Neural crest cell (in vitro differentiated cells): ENCODE measurements around the gene PARP6. TPM values are rescaled to one million over a fixed set of nuclear protein-coding genes. Genes with fewer than 3 reads are reported as not detected.

Source experiments
- DNase-seq: peaks from one replicate; pipeline ENCODE4 v3.0.0; 2021; ENCODE audit warnings: low read depth, mixed read lengths, low spot score
- H3K27ac Mint-ChIP-seq: one replicate; pipeline ENCODE4 v1.8.0; 2021; ENCODE audit warnings: mild to moderate bottlenecking, mixed read lengths; ENCODE audit not compliant: unreplicated experiment
- H3K27me3 Mint-ChIP-seq: 2 replicates; pipeline ENCODE4 v1.8.0; 2021; ENCODE audit warnings: low read depth, mild to moderate bottlenecking, mixed read lengths
- H3K36me3 Mint-ChIP-seq: 2 replicates; pipeline ENCODE4 v1.8.0; 2021; ENCODE audit warnings: low read depth, mild to moderate bottlenecking, mixed read lengths
- H3K4me1 Mint-ChIP-seq: 2 replicates; pipeline ENCODE4 v1.8.0; 2021; ENCODE audit warnings: mixed read lengths
- H3K4me3 Mint-ChIP-seq: one replicate; pipeline ENCODE4 v1.8.0; 2021; ENCODE audit warnings: mild to moderate bottlenecking, mixed read lengths
- H3K9me3 Mint-ChIP-seq: 2 replicates; pipeline ENCODE4 v1.8.0; 2021; ENCODE audit warnings: mixed read lengths
- CTCF ChIP-seq: fragments of 200-600 bp; sonication (generic); conservative IDR thresholded peaks from 2 replicates; pipeline ENCODE4 v1.5.0; 2021; ENCODE audit warnings: antibody characterized with exemption, mild to moderate bottlenecking
- total RNA-seq: library from RNA; stranded (reverse); gene quantifications from 2 replicates; pipeline ENCODE4 v1.2.1, GENCODE V29; 2021

The PARP6 gene
- total RNA-seq, 1 donor from 2014 or later = 88.9 TPM

- Mint-ChIP-seq H3K36me3 (no peaks in the 10 kb centered on the region), H3K4me1 (no peaks in the 10 kb centered on the region), H3K9me3 (no peaks in the 10 kb centered on the region), H3K4me3 (no peak overlapping the region), H3K27ac (no peak overlapping the region), H3K27me3 (no peaks in the 10 kb centered on the region)
- no peak for DNase-seq
- TF ChIP-seq CTCF = peak; percentile 63
These were observed 13.7 kb upstream of the PARP6 start for GRCh38 chr15:72285927-72286516.

- H3K36me3 Mint-ChIP-seq = no peaks in the 10 kb centered on the region
- no peak overlapping the region for H3K4me3 Mint-ChIP-seq
- no peak for TF ChIP-seq CTCF
- no peak overlapping the region for H3K27ac Mint-ChIP-seq
- no peaks in the 10 kb centered on the region for H3K27me3 Mint-ChIP-seq
- DNase-seq = no peak
- no peaks in the 10 kb centered on the region for H3K4me1 Mint-ChIP-seq
- no peaks in the 10 kb centered on the region for H3K9me3 Mint-ChIP-seq
These were observed 13.0 kb upstream of the PARP6 start for GRCh38 chr15:72285402-72285801.

GRCh38 chr15:72284781-72285180 is 12.4 kb upstream of the PARP6 start:
- H3K27ac Mint-ChIP-seq = no peak overlapping the region
- no peaks in the 10 kb centered on the region for H3K27me3 Mint-ChIP-seq
- no peak for TF ChIP-seq CTCF
- H3K4me1 Mint-ChIP-seq = no peaks in the 10 kb centered on the region
- H3K36me3 Mint-ChIP-seq = no peaks in the 10 kb centered on the region
- H3K9me3 Mint-ChIP-seq = no peaks in the 10 kb centered on the region
- no peak for DNase-seq
- no peak overlapping the region for H3K4me3 Mint-ChIP-seq

- Mint-ChIP-seq H3K27ac (no peak overlapping the region), H3K36me3 (no peaks in the 10 kb centered on the region), H3K27me3 (peaks cover 5% of the 10 kb centered on the region), H3K4me1 (no peaks in the 10 kb centered on the region), H3K9me3 (no peaks in the 10 kb centered on the region), H3K4me3 (no peak overlapping the region)
- no peak for TF ChIP-seq CTCF
- no peak for DNase-seq
These were observed 9.4 kb upstream of the PARP6 start for GRCh38 chr15:72281713-72282112.

GRCh38 chr15:72280751-72281150 is 8.4 kb upstream of the PARP6 start:
- no peak for DNase-seq
- H3K4me1 Mint-ChIP-seq = no peaks in the 10 kb centered on the region
- no peak for TF ChIP-seq CTCF
- H3K27ac Mint-ChIP-seq = no peak overlapping the region
- H3K36me3 Mint-ChIP-seq = no peaks in the 10 kb centered on the region
- H3K9me3 Mint-ChIP-seq = no peaks in the 10 kb centered on the region
- no peak overlapping the region for H3K4me3 Mint-ChIP-seq
- H3K27me3 Mint-ChIP-seq = peaks cover 9% of the 10 kb centered on the region
